H9 (cell line): ENCODE measurements around the gene KIF21A. TPM values are rescaled to one million over a fixed set of nuclear protein-coding genes. Genes with fewer than 3 reads are reported as not detected.

Experiments used
- DNase-seq: peaks from one replicate; pipeline ENCODE4 v3.0.0-alpha.2; 2017
- H2AFZ ChIP-seq: one replicate; pipeline ENCODE4 v1.6.1; 2013; ENCODE audit warnings: mild to moderate bottlenecking, low read length, control low read depth, moderate library complexity
- H2AK5ac ChIP-seq: 2 replicates; pipeline ENCODE4 v1.6.1; 2013; ENCODE audit warnings: low read length, control low read depth, mixed read lengths; ENCODE audit not compliant: insufficient read length
- H2BK120ac ChIP-seq: one replicate; pipeline ENCODE4 v1.6.1; 2013; ENCODE audit warnings: low read depth, mild to moderate bottlenecking, low read length, control low read depth, inconsistent platforms; ENCODE audit not compliant: poor library complexity, severe bottlenecking
- H2BK12ac ChIP-seq: 2 replicates; pipeline ENCODE4 v1.6.1; 2013; ENCODE audit warnings: low read length, control low read depth, mixed read lengths, low read depth; ENCODE audit not compliant: insufficient read length
- H2BK15ac ChIP-seq: 2 replicates; pipeline ENCODE4 v1.6.1; 2013; ENCODE audit warnings: low read depth, low read length, control low read depth
- H2BK20ac ChIP-seq: one replicate; pipeline ENCODE4 v1.6.1; 2013; ENCODE audit warnings: low read depth, mild to moderate bottlenecking, low read length, control low read depth, inconsistent platforms; ENCODE audit not compliant: poor library complexity, severe bottlenecking
- H2BK5ac ChIP-seq: 2 replicates; pipeline ENCODE4 v1.6.1; 2013; ENCODE audit warnings: low read length, control low read depth, mixed read lengths; ENCODE audit not compliant: insufficient read length
- H3K14ac ChIP-seq: 2 replicates; pipeline ENCODE4 v1.6.1; 2013; ENCODE audit warnings: low read length, control low read depth; ENCODE audit not compliant: insufficient read depth
- H3K18ac ChIP-seq: 2 replicates; pipeline ENCODE4 v1.6.1; 2013; ENCODE audit warnings: low read depth, mild to moderate bottlenecking, mixed read lengths, low read length, control low read depth; ENCODE audit not compliant: insufficient read length
- H3K23ac ChIP-seq: 2 replicates; pipeline ENCODE4 v1.6.1; 2013; ENCODE audit warnings: low read length, control low read depth, mixed read lengths, low read depth; ENCODE audit not compliant: insufficient read length
- H3K23me2 ChIP-seq: 2 replicates; pipeline ENCODE4 v1.6.1; 2013; ENCODE audit warnings: low read depth, mild to moderate bottlenecking, mixed read lengths, low read length, control low read depth; ENCODE audit not compliant: insufficient read length, poor library complexity, severe bottlenecking
- H3K27ac ChIP-seq: 2 replicates; pipeline ENCODE4 v1.5.1; 2013; ENCODE audit warnings: low read length, control low read depth, mixed read lengths, low read depth; ENCODE audit not compliant: insufficient read length
- H3K27me3 ChIP-seq: 2 replicates; pipeline ENCODE4 v1.6.1; 2013; ENCODE audit warnings: low read length, control low read depth, inconsistent platforms; ENCODE audit not compliant: insufficient read depth
- H3K4ac ChIP-seq: 2 replicates; pipeline ENCODE4 v1.6.1; 2013; ENCODE audit warnings: low read depth, mild to moderate bottlenecking, control low read depth, inconsistent platforms, low read length, moderate library complexity
- H3K4me1 ChIP-seq: 2 replicates; pipeline ENCODE4 v1.6.1; 2013; ENCODE audit warnings: low read length, control low read depth, inconsistent platforms; ENCODE audit not compliant: insufficient read depth
- H3K4me2 ChIP-seq: 2 replicates; pipeline ENCODE4 v1.6.1; 2013; ENCODE audit warnings: low read length, control low read depth, mixed read lengths; ENCODE audit not compliant: insufficient read length, insufficient read depth
- H3K56ac ChIP-seq: 2 replicates; pipeline ENCODE4 v1.6.1; 2013; ENCODE audit warnings: low read depth, mild to moderate bottlenecking, mixed read lengths, low read length, control low read depth; ENCODE audit not compliant: insufficient read length
- H3K79me1 ChIP-seq: 2 replicates; pipeline ENCODE4 v1.6.1; 2013; ENCODE audit warnings: low read depth, mild to moderate bottlenecking, moderate library complexity, low read length, control low read depth, inconsistent platforms; ENCODE audit not compliant: insufficient read depth, poor library complexity, severe bottlenecking
- H3K79me2 ChIP-seq: 2 replicates; pipeline ENCODE4 v1.6.1; 2013; ENCODE audit warnings: low read length, control low read depth, inconsistent platforms; ENCODE audit not compliant: insufficient read depth
- H3K9ac ChIP-seq: 2 replicates; pipeline ENCODE4 v1.6.1; 2013; ENCODE audit warnings: low read length, control low read depth, mixed read lengths; ENCODE audit not compliant: insufficient read length; ENCODE audit errors: extremely low read depth
- H3K9me3 ChIP-seq: one replicate; pipeline ENCODE4 v1.6.1; 2013; ENCODE audit warnings: low read depth, low read length, inconsistent platforms; ENCODE audit not compliant: control insufficient read depth
- H3T11ph ChIP-seq: one replicate; pipeline ENCODE4 v1.6.1; 2013; ENCODE audit warnings: mild to moderate bottlenecking, low read length, control low read depth, inconsistent platforms
- H4K20me1 ChIP-seq: one replicate; pipeline ENCODE4 v1.6.1; 2013; ENCODE audit not compliant: control insufficient read depth, insufficient read length, insufficient read depth
- H4K5ac ChIP-seq: 2 replicates; pipeline ENCODE4 v1.6.1; 2013; ENCODE audit warnings: low read depth, mild to moderate bottlenecking, mixed read lengths, low read length, control low read depth; ENCODE audit not compliant: insufficient read length
- H4K8ac ChIP-seq: replicated peaks from 2 replicates; pipeline ENCODE4 v1.6.1; 2013; ENCODE audit warnings: low read length, control low read depth, mixed read lengths, low read depth; ENCODE audit not compliant: insufficient read length
- H4K91ac ChIP-seq: 2 replicates; pipeline ENCODE4 v1.6.1; 2013; ENCODE audit warnings: low read depth, mild to moderate bottlenecking, moderate library complexity, mixed read lengths, low read length, control low read depth; ENCODE audit not compliant: insufficient read length
- H3K27ac Mint-ChIP-seq, 3 experiments: 2 replicates in 2 of 3; 3 replicates in 1 of 3; pipeline ENCODE4 v1.8.0; 2020 to 2021; ENCODE audit warnings: mixed read lengths in 3 of 3, mild to moderate bottlenecking in 1 of 3, moderate library complexity in 1 of 3
- H3K27me3 Mint-ChIP-seq: 2 replicates; pipeline ENCODE4 v1.8.0; 2021; ENCODE audit warnings: low read depth, mild to moderate bottlenecking, moderate library complexity, mixed read lengths
- H3K36me3 Mint-ChIP-seq, 3 experiments: 2 replicates in 2 of 3; 3 replicates in 1 of 3; pipeline ENCODE4 v1.8.0; 2020 to 2021; ENCODE audit warnings: low read depth in 3 of 3, mixed read lengths in 3 of 3; ENCODE audit not compliant: insufficient read depth in 1 of 3
- H3K4me1 Mint-ChIP-seq, 2 experiments: 2 replicates each; pipeline ENCODE4 v1.8.0; 2020; ENCODE audit warnings: mixed read lengths in 2 of 2
- H3K4me3 Mint-ChIP-seq, 2 experiments: 2 replicates in 1 of 2; 3 replicates in 1 of 2; pipeline ENCODE4 v1.8.0; 2020 to 2021; ENCODE audit warnings: mild to moderate bottlenecking in 2 of 2, mixed read lengths in 2 of 2, moderate library complexity in 1 of 2
- H3K9me3 Mint-ChIP-seq, 2 experiments: 2 replicates in 1 of 2; 3 replicates in 1 of 2; pipeline ENCODE4 v1.8.0; 2020; ENCODE audit warnings: mild to moderate bottlenecking in 2 of 2, mixed read lengths in 2 of 2, moderate library complexity in 1 of 2
- CTCF ChIP-seq: fragments of 200-600 bp; sonication (generic); conservative IDR thresholded peaks from 3 replicates; pipeline ENCODE4 v1.8.0; 2021; ENCODE audit warnings: antibody characterized with exemption, mild to moderate bottlenecking
- WGBS: extraction: QIAGEN DNeasy Blood & Tissue Kit; methylation state at CpG from one replicate; pipeline ENCODE4 v1.1.7; 2013; ENCODE audit warnings: missing lambda C conversion rate, low lambda C conversion rate, mixed read lengths; ENCODE audit not compliant: insufficient read length; ENCODE audit errors: extremely low coverage; 5-methylcytosine and 5-hydroxymethylcytosine counted together
- total RNA-seq: library from RNA; stranded (reverse); gene quantifications from 2 replicates; pipeline ENCODE4 v1.2.1, GENCODE V29; 2021

Gene KIF21A
- total RNA-seq, 1 experiment from 2014 or later: 17.2 TPM

DNA sequence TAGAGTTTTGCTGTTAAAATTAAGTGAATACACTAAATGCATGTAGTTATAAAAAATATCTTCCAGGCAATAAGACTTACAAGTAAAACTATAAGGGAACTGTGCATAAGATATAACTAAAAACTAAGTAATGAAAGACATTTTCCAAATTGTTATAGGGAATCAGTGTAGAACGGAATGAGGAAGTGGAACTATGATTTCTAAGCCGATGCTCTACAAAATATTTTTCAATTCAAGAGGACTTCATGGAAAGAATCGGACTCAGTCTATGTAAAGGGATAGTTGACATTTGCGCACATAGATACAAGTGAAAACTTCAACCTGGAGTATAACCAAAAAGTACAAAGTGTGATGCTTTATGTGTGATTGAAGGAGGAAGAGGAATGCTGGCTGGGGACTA lies 40.1 kb upstream of the KIF21A start:
- H3K9ac ChIP-seq: no peak overlapping the region

More for the DNA sequence above, 40.1 kb upstream of the KIF21A start:
- no peak overlapping the region for H3K14ac ChIP-seq
- no peaks in the 10 kb centered on the region for H3K4me1 Mint-ChIP-seq
- H2BK15ac ChIP-seq: no peak overlapping the region
- H2BK5ac ChIP-seq: no peak overlapping the region
- H3K4me3 Mint-ChIP-seq: no peak overlapping the region
- H4K8ac ChIP-seq: no peak overlapping the region
- H2AK5ac ChIP-seq: no peak overlapping the region
- WGBS: no CpG with 5 or more reads among the region's 4 CpGs
- no peaks in the 10 kb centered on the region for H3K27me3 Mint-ChIP-seq
- no peaks in the 10 kb centered on the region for H3K9me3 ChIP-seq
- no peaks in the 10 kb centered on the region for H3K79me2 ChIP-seq
- H3K23me2 ChIP-seq: no peaks in the 10 kb centered on the region
- no peak overlapping the region for H3K4me2 ChIP-seq
- no peak overlapping the region for H2BK12ac ChIP-seq
- no peak overlapping the region for H3K4ac ChIP-seq
- H3K27ac ChIP-seq: no peak overlapping the region
- H2AFZ ChIP-seq: no peak overlapping the region
- no peaks in the 10 kb centered on the region for H3K4me1 ChIP-seq
- H2BK20ac ChIP-seq: no peak overlapping the region
- no peak overlapping the region for H4K91ac ChIP-seq
- H3K56ac ChIP-seq: no peak overlapping the region
- DNase-seq: no peak
- H3K18ac ChIP-seq: no peak overlapping the region
- H3K27me3 ChIP-seq: no peaks in the 10 kb centered on the region
- no peak overlapping the region for H3K23ac ChIP-seq
- no peaks in the 10 kb centered on the region for H4K20me1 ChIP-seq
- H3T11ph ChIP-seq: no peak overlapping the region
- peaks cover 0 to 2% of the 10 kb centered on the region in 2 experiments; a peak in 1 of 5 replicates for H3K9me3 Mint-ChIP-seq
- TF ChIP-seq CTCF: no peak
- H4K5ac ChIP-seq: no peak overlapping the region
- no peak overlapping the region for H2BK120ac ChIP-seq
- H3K36me3 Mint-ChIP-seq: peaks cover 0 to 5% (median 0%) of the 10 kb centered on the region in 3 experiments; a peak in 1 of 7 replicates
- H3K27ac Mint-ChIP-seq: no peak overlapping the region
- H3K79me1 ChIP-seq: no peaks in the 10 kb centered on the region
